NK-92 (cell line): ENCODE measurements around the gene DRAXIN.

Source experiments
- DNase-seq: peaks from one replicate; lab custom pipeline; 2025; ENCODE audit not compliant: unreplicated experiment; lab: John Stamatoyannopoulos, UW

The DRAXIN gene

GRCh38 chr1:11759791-11760190 lies 68.3 kb downstream of the DRAXIN start:
- DNase-seq, result no peak

GRCh38 chr1:11761285-11761684 lies 69.8 kb downstream of the DRAXIN start:
- no peak for DNase-seq

- DNase-seq, result no peak
These were observed 70.5 kb downstream of the DRAXIN start, which contains the start of gene C1orf167 for GRCh38 chr1:11761988-11762406. TSS of gene C1orf167 (plus strand) at chr1:11762193. CDS start at chr1:11764401, 2,208 bp downstream.

GRCh38 chr1:11764115-11764514 lies 72.6 kb downstream of the DRAXIN start:
- DNase-seq, result no peak

- DNase-seq, result no peak
These were observed 73.0 kb downstream of the DRAXIN start for GRCh38 chr1:11764519-11764918.

- no peak for DNase-seq
These were observed 74.3 kb downstream of the DRAXIN start for GRCh38 chr1:11765661-11766428.

- no peak for DNase-seq
These were observed 74.9 kb downstream of the DRAXIN start for GRCh38 chr1:11766429-11766776.

GRCh38 chr1:11767922-11768704 lies 76.6 kb downstream of the DRAXIN start:
- no peak for DNase-seq

GRCh38 chr1:11768821-11769220 lies 77.3 kb downstream of the DRAXIN start:
- no peak for DNase-seq

- DNase-seq, result no peak
These were observed 77.8 kb downstream of the DRAXIN start for GRCh38 chr1:11769274-11769673.

GRCh38 chr1:11770011-11770410 lies 78.5 kb downstream of the DRAXIN start:
- no peak for DNase-seq

- no peak for DNase-seq
These were observed 80.1 kb downstream of the DRAXIN start for GRCh38 chr1:11771481-11772043.

GRCh38 chr1:11772458-11772857 lies 80.9 kb downstream of the DRAXIN start:
- no peak for DNase-seq

- DNase-seq, result no peak
These were observed 83.2 kb downstream of the DRAXIN start for GRCh38 chr1:11774753-11775152.
